HepG2 (cell line): ENCODE data around the gene KCNQ2. TPM values are rescaled to one million over a fixed set of nuclear protein-coding genes. Genes with fewer than 3 reads are reported as not detected.

ENCODE experiments used
- AHR ChIP-seq: IDR thresholded peaks from 2 replicates; pipeline ENCODE4 v1.6.1; 2018; ENCODE audit warnings: missing genetic modification reagents, missing compliant biosample characterization
- ARNTL ChIP-seq: sonication (generic); formaldehyde crosslinking; IDR thresholded peaks from 2 replicates; pipeline ENCODE4 v1.4.0; 2020; ENCODE audit warnings: mild to moderate bottlenecking, missing genetic modification reagents
- ATF2 ChIP-seq: sonication (generic); formaldehyde crosslinking; IDR thresholded peaks from 2 replicates; pipeline ENCODE4 v1.4.0; 2020; ENCODE audit warnings: missing genetic modification reagents
- ELF4 ChIP-seq: sonication (generic); formaldehyde crosslinking; IDR thresholded peaks from 2 replicates; pipeline ENCODE4 v1.5.0; 2020; ENCODE audit warnings: missing genetic modification reagents, mild to moderate bottlenecking, moderate library complexity, borderline replicate concordance
- MLXIP ChIP-seq: sonication (generic); formaldehyde crosslinking; IDR thresholded peaks from 2 replicates; pipeline ENCODE4 v1.9.0; 2021; ENCODE audit warnings: missing genetic modification reagents, borderline replicate concordance
- NCOR1 ChIP-seq: fragments of 200-600 bp; sonication (generic); IDR thresholded peaks from 2 replicates; pipeline ENCODE4 v1.7.0; 2017; ENCODE audit warnings: antibody characterized with exemption, low read length, borderline replicate concordance
- RCOR2 ChIP-seq: IDR thresholded peaks from 2 replicates; pipeline ENCODE4 v1.6.1; 2016; ENCODE audit warnings: missing biosample characterization, missing genetic modification reagents
- SMAD1 ChIP-seq: sonication (generic); formaldehyde crosslinking; IDR thresholded peaks from 2 replicates; pipeline ENCODE4 v1.4.0; 2020; ENCODE audit warnings: missing genetic modification reagents, low read depth, mild to moderate bottlenecking, borderline replicate concordance
- SP1 ChIP-seq, 2 experiments: fragments of 450-650 bp in 1 of 2; sonication (generic) in 1 of 2; formaldehyde crosslinking in 1 of 2; IDR thresholded peaks; 2 replicates each; pipeline versions ENCODE4 v1.4.0 to v1.6.1; 2016 to 2020; ENCODE audit warnings: missing genetic modification reagents in 1 of 2
- SRSF9 ChIP-seq: fragments of 200-400 bp; formaldehyde crosslinking; IDR thresholded peaks from 2 replicates; pipeline ENCODE4 v1.6.1; 2018; ENCODE audit warnings: borderline replicate concordance, mild to moderate bottlenecking, low read depth, low read length; ENCODE audit not compliant: insufficient read depth, poor library complexity, severe bottlenecking
- USF2 ChIP-seq, 2 experiments: sonication (generic) in 1 of 2; formaldehyde crosslinking in 1 of 2; IDR thresholded peaks; 2 replicates each; pipeline versions ENCODE4 v1.5.1 to v1.6.1; 2011 to 2020; ENCODE audit warnings: borderline replicate concordance in 1 of 2, low read depth in 1 of 2, low read length in 1 of 2, mild to moderate bottlenecking in 1 of 2, missing genetic modification reagents in 1 of 2, moderate library complexity in 1 of 2
- ZFAT ChIP-seq: sonication (generic); formaldehyde crosslinking; conservative IDR thresholded peaks from 2 replicates; pipeline ENCODE4 v1.8.1; 2023; ENCODE audit warnings: missing genetic modification reagents, inconsistent platforms
- ZFP37 ChIP-seq: sonication (generic); formaldehyde crosslinking; IDR thresholded peaks from 2 replicates; pipeline ENCODE4 v1.4.0; 2020; ENCODE audit warnings: missing genetic modification reagents, borderline replicate concordance
- ZNF30 ChIP-seq: sonication (generic); formaldehyde crosslinking; IDR thresholded peaks from 2 replicates; pipeline ENCODE4 v1.5.0; 2020; ENCODE audit warnings: mild to moderate bottlenecking, missing genetic modification reagents
- ZNF414 ChIP-seq: sonication (generic); formaldehyde crosslinking; IDR thresholded peaks from 2 replicates; pipeline ENCODE4 v1.5.0; 2020; ENCODE audit warnings: missing genetic modification reagents
- ZNF432 ChIP-seq: sonication (generic); formaldehyde crosslinking; IDR thresholded peaks from 2 replicates; pipeline ENCODE4 v1.5.0; 2020; ENCODE audit warnings: missing genetic modification reagents, mild to moderate bottlenecking, borderline replicate concordance
- ZNF543 ChIP-seq: sonication (generic); formaldehyde crosslinking; IDR thresholded peaks from 2 replicates; pipeline ENCODE4 v1.4.0; 2020; ENCODE audit warnings: mild to moderate bottlenecking, missing genetic modification reagents
- ZNF720 ChIP-seq: sonication (generic); formaldehyde crosslinking; IDR thresholded peaks from 2 replicates; pipeline ENCODE4 v1.4.0; 2020; ENCODE audit warnings: missing genetic modification reagents
- polyA plus RNA-seq, 8 experiments: library from polyadenylated mRNA; depleted of rRNA in 3 of 8; stranded (reverse) in 7 of 8; unstranded in 1 of 8; fragments of >200 nt; fragmentation: Illumina TruSeq in 4 of 8; extraction: Trizol in 4 of 8; gene quantifications; 2 replicates each; pipeline versions ENCODE4 v1.2.1 to v1.2.3, GENCODE V29; 2011 to 2016; ENCODE audit warnings: low read depth in 4 of 8, missing spikeins in 1 of 8, mixed read lengths in 1 of 8; ENCODE audit not compliant: insufficient read depth in 1 of 8
- total RNA-seq, 5 experiments: library from RNA; depleted of rRNA; stranded (reverse); fragments of >200 nt; fragmentation: Illumina TruSeq; extraction: Trizol; gene quantifications; 2 replicates each; pipeline ENCODE4 v1.2.3, GENCODE V29; 2016; ENCODE audit warnings: low read depth in 1 of 5
- TF ChIP-seq, protein P1 (sequence below): sonication (generic); formaldehyde crosslinking; IDR thresholded peaks from 2 replicates; pipeline ENCODE4 v1.5.0; 2020; ENCODE audit warnings: mild to moderate bottlenecking, missing genetic modification reagents, moderate library complexity

The KCNQ2 gene
- total and polyA plus RNA-seq, 2 of the 13 experiments (the other 11 are each of a cell fraction or from before 2014, with no cell fraction given): not detected

DNA sequence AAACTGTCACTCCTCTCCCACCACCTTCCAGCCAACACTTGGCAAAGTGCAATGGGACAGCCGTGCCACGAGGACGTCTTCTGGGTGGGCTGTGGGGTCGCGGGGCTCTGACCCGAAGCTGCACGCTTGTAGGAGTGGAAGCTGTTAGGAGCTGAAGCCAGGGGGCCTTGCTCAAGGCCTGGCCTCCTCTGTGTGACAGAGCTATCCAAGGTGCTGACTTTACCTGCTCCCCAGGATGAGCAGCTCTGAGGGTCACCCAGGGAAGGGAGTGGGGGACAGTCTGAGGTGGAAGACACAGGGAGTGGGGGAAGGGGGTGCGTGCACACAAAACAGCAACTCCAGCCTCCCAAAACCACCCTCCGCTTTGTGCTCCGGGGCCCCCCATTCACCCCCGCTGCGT, 93.8 kb downstream of the KCNQ2 start (continued):
- no peak for TF ChIP-seq ZNF432
- TF ChIP-seq RCOR2 (CRISPR knock-in tag): no peak
- no peak for TF ChIP-seq ZNF30
- TF ChIP-seq SP1 (IDR thresholded peaks at IDR 0.05): no peak
- TF ChIP-seq SP1 (CRISPR knock-in tag; IDR thresholded peaks at IDR 0.05): no peak
- TF ChIP-seq ZNF543 (CRISPR knock-in tag): no peak
- no peak for TF ChIP-seq ELF4
- TF ChIP-seq AHR: no peak
- no peak for TF ChIP-seq MLXIP (CRISPR knock-in tag)
- no peak for TF ChIP-seq ZFP37 (CRISPR knock-in tag)
- no peak for TF ChIP-seq USF2 (IDR thresholded peaks at IDR 0.05; ENCODE audit: low read depth, low read length)
- no peak for TF ChIP-seq USF2 (CRISPR knock-in tag; IDR thresholded peaks at IDR 0.05; ENCODE audit: borderline replicate concordance)
- TF ChIP-seq ATF2 (CRISPR knock-in tag): peak; percentile 47; the same call in 1 of the 2 replicates
- TF ChIP-seq SRSF9: no peak
- TF ChIP-seq ZNF720 (CRISPR knock-in tag): peak; percentile 70; the same call in 1 of the 2 replicates
- no peak for TF ChIP-seq ZFAT
- no peak for TF ChIP-seq ARNTL
- TF ChIP-seq SMAD1 (CRISPR knock-in tag): no peak
- TF ChIP-seq, protein P1, sequence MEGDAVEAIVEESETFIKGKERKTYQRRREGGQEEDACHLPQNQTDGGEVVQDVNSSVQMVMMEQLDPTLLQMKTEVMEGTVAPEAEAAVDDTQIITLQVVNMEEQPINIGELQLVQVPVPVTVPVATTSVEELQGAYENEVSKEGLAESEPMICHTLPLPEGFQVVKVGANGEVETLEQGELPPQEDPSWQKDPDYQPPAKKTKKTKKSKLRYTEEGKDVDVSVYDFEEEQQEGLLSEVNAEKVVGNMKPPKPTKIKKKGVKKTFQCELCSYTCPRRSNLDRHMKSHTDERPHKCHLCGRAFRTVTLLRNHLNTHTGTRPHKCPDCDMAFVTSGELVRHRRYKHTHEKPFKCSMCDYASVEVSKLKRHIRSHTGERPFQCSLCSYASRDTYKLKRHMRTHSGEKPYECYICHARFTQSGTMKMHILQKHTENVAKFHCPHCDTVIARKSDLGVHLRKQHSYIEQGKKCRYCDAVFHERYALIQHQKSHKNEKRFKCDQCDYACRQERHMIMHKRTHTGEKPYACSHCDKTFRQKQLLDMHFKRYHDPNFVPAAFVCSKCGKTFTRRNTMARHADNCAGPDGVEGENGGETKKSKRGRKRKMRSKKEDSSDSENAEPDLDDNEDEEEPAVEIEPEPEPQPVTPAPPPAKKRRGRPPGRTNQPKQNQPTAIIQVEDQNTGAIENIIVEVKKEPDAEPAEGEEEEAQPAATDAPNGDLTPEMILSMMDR (CRISPR knock-in tag): peak; percentile 28
- no peak for TF ChIP-seq NCOR1
- no peak for TF ChIP-seq ZNF414 (CRISPR knock-in tag)
